ENCODE results near the gene IL24.

Gene IL24

DNA sequence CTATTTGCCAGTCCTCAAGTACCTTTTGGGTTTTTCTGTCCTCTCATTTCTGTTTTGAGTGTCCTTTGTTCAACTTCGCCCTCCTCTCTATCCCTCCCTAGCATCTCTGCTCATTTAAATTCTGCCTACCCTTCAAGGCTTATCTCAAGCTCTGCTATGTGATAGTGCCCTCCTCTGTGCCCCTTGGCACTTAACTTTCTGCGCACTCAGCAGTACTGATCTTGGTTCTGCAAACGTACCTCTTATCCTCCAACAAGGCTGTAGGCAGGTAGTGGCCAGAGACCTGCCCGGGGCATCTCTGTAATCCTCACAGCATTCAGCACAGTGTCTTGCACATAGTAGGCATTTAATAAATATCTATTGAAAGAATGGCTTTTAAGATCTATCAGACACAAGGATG is 37.1 kb upstream of the IL24 start:
- H3K4me3 ChIP-seq (ENCODE audit: low read length), result no peak overlapping the region
- H3K27ac ChIP-seq (ENCODE audit: low read depth, low read length), result no peak overlapping the region
- H3K27me3 ChIP-seq (ENCODE audit: insufficient read depth, low read length), result no peaks in the 10 kb centered on the region; the same call in 1 of the 2 replicates
- no peaks in the 10 kb centered on the region for H3K36me3 ChIP-seq (ENCODE audit: insufficient read depth, low read length)
- no peak overlapping the region for H3K9ac ChIP-seq (ENCODE audit: low read depth, low read length)
- no peaks in the 10 kb centered on the region for H3K9me3 ChIP-seq (ENCODE audit: insufficient read depth, low read depth, low read length)
- H3K4me1 ChIP-seq (ENCODE audit: insufficient read depth, low read length), result no peaks in the 10 kb centered on the region
- WGBS, result 91% methylated on average over 4 of the region's 4 CpGs

DNA sequence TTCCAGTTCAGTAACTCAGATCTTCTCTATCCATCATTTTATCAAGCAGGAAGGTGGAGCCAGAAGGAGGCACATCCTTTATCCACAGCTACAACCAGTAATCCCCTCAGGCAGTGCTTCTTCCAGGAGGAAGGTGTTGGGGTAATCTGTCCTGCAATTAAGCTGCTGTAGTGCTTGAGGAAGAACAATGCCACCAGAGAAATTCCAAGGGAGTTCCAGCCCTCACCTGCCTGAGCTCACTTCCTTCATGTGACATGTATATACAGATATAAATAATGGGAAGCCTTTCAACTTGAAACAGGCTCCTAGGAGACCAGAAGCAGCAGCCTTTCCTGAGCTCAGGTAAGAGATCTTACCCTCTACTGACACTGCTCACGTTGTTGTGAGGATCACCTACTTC is 34.0 kb upstream of the IL24 start:
- Histone ChIP-seq H3K4me1 (ENCODE audit: insufficient read depth, low read length) (no peaks in the 10 kb centered on the region), H3K9me3 (ENCODE audit: insufficient read depth, low read depth, low read length) (no peaks in the 10 kb centered on the region), H3K36me3 (ENCODE audit: insufficient read depth, low read length) (no peaks in the 10 kb centered on the region), H3K9ac (ENCODE audit: low read depth, low read length) (no peak overlapping the region), H3K27ac (ENCODE audit: low read depth, low read length) (no peak overlapping the region), H3K27me3 (ENCODE audit: insufficient read depth, low read length) (no peaks in the 10 kb centered on the region; the same call in 1 of the 2 replicates), H3K4me3 (ENCODE audit: low read length) (no peak overlapping the region)
- 83% methylated on average over 1 of the region's 1 CpG for WGBS

DNA sequence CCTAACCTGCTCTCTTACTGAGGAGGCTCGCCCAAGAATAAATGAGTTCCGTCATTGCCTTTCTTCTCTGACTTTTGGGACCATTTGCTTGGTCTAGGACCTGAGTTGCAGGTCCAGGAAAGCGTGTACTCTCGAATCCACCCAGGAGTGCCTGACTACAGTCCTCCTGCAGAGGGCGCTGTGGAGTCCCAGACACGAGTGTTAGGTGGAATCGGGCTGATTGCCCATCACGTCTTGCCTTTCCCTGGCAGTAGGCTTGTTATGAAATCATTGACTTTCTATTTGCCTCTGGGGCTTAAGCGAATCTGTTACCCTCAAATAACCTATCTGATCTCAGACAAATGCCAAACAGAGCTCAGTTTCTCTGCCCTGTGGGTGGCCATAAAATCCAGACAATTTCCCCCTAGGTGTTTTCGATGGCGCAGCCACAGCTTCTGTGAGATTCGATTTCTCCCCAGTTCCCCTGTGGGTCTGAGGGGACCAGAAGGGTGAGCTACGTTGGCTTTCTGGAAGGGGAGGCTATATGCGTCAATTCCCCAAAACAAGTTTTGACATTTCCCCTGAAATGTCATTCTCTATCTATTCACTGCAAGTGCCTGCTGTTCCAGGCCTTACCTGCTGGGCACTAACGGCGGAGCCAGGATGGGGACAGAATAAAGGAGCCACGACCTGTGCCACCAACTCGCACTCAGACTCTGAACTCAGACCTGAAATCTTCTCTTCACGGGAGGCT is 32.1 kb upstream of the IL24 start, which contains the start of gene IL20:
IL20 (plus strand) TSS at position 685 of the 733 bp plus-strand sequence. CDS start 230 bp downstream, outside the sequence.
- Histone ChIP-seq H3K4me3 (ENCODE audit: low read length) (no peak within 1 kb of the TSS), H3K36me3 (ENCODE audit: insufficient read depth, low read length) (no peaks in the 10 kb centered on the region), H3K4me1 (ENCODE audit: insufficient read depth, low read length) (no peaks in the 10 kb centered on the region), H3K27ac (ENCODE audit: low read depth, low read length) (no peak within 1 kb of the TSS), H3K27me3 (ENCODE audit: insufficient read depth, low read length) (no peaks in the 10 kb centered on the region), H3K9me3 (ENCODE audit: insufficient read depth, low read depth, low read length) (no peaks in the 10 kb centered on the region), H3K9ac (ENCODE audit: low read depth, low read length) (no peak within 1 kb of the TSS)
- 58% methylated on average over 19 of the region's 19 CpGs for WGBS

DNA sequence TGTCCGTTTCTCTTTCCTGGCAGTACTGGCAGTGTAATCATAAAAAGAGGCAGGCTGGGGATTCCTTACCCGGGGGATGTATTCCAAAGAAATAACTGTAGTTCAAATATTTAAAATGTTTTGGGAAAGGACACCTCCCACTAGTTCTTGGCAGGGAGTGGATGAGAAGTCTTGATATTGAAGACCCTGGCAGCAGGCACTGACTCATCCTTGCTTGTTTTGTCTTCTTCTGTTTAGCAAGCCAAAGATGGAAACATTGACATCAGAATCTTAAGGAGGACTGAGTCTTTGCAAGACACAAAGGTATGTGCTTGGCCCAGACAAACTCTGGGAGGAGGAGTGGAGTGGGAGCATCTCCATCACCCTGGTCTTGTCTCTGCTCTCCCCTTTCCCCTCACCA is 31.2 kb upstream of the IL24 start:
- Histone ChIP-seq H3K9me3 (ENCODE audit: insufficient read depth, low read depth, low read length) (no peaks in the 10 kb centered on the region), H3K27ac (ENCODE audit: low read depth, low read length) (no peak overlapping the region)
- no CpG with 5 or more reads among the region's 2 CpGs for WGBS

DNA sequence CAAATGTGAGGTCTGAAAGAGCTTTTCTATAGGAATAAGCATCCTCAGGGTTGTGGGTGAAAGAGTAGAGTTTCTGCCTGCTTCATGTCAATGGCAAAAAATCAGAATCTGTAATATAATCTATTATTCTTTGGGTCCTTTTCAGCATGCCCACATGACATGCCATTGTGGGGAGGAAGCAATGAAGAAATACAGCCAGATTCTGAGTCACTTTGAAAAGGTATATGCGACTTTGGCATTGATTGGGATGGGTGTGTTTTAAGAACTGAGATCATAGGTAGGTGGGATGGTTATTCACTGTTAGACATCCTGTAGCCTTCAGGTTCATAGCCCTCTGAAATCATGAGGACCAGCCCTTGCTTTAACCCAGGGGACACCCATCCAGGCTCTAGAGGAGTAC is 30.0 kb upstream of the IL24 start:
- Histone ChIP-seq H3K4me1 (ENCODE audit: insufficient read depth, low read length) (no peaks in the 10 kb centered on the region), H3K36me3 (ENCODE audit: insufficient read depth, low read length) (no peaks in the 10 kb centered on the region), H3K9ac (ENCODE audit: low read depth, low read length) (no peak overlapping the region), H3K4me3 (ENCODE audit: low read length) (no peak overlapping the region), H3K9me3 (ENCODE audit: insufficient read depth, low read depth, low read length) (no peaks in the 10 kb centered on the region), H3K27me3 (ENCODE audit: insufficient read depth, low read length) (no peaks in the 10 kb centered on the region), H3K27ac (ENCODE audit: low read depth, low read length) (no peak overlapping the region)
- WGBS, result 88% methylated on average over 1 of the region's 1 CpG

More for the DNA sequence above, 31.2 kb upstream of the IL24 start:
- Histone ChIP-seq H3K36me3 (ENCODE audit: insufficient read depth, low read length) (no peaks in the 10 kb centered on the region), H3K27me3 (ENCODE audit: insufficient read depth, low read length) (no peaks in the 10 kb centered on the region), H3K4me1 (ENCODE audit: insufficient read depth, low read length) (no peaks in the 10 kb centered on the region), H3K4me3 (ENCODE audit: low read length) (no peak overlapping the region), H3K9ac (ENCODE audit: low read depth, low read length) (no peak overlapping the region)

DNA sequence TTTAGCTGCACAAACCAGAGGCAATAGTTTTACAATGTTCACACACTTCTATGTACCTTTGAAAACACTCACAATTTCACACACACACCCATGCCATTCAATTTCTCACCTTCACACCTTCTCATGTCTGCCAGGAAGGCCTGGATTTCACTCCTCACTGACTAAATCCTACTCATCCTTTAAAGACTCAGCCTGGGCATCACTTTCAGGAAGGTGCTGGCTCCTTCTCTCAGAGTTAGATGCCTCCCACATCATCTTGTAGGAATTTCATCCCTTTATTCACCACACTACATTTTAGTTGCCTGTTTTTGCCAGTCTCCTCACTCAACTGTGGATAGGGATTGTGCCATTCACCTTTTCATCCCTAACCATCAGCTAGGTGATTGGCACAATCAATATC is 29.5 kb upstream of the IL24 start:
- no peak overlapping the region for H3K4me3 ChIP-seq (ENCODE audit: low read length)
- H3K9me3 ChIP-seq (ENCODE audit: insufficient read depth, low read depth, low read length), result no peaks in the 10 kb centered on the region
- no peak overlapping the region for H3K27ac ChIP-seq (ENCODE audit: low read depth, low read length)
- H3K36me3 ChIP-seq (ENCODE audit: insufficient read depth, low read length), result no peaks in the 10 kb centered on the region
- H3K9ac ChIP-seq (ENCODE audit: low read depth, low read length), result no peak overlapping the region
- H3K27me3 ChIP-seq (ENCODE audit: insufficient read depth, low read length), result no peaks in the 10 kb centered on the region
- H3K4me1 ChIP-seq (ENCODE audit: insufficient read depth, low read length), result no peaks in the 10 kb centered on the region

DNA sequence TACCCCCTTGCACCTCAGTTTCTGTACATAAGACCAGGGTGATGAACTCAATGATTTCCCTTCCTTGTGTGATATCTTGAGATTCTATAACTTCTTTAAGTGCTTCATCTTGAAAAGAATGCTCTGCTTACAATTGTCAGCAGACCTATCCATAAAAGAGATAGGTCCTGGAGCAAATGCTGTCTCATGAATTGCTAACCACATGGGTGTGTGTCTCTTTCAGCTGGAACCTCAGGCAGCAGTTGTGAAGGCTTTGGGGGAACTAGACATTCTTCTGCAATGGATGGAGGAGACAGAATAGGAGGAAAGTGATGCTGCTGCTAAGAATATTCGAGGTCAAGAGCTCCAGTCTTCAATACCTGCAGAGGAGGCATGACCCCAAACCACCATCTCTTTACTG is 29.0 kb upstream of the IL24 start:
- H3K4me3 ChIP-seq (ENCODE audit: low read length), result no peak overlapping the region
- no peaks in the 10 kb centered on the region for H3K36me3 ChIP-seq (ENCODE audit: insufficient read depth, low read length)
- 67% methylated on average over 1 of the region's 1 CpG for WGBS
- no peak overlapping the region for H3K27ac ChIP-seq (ENCODE audit: low read depth, low read length)
- no peaks in the 10 kb centered on the region for H3K9me3 ChIP-seq (ENCODE audit: insufficient read depth, low read depth, low read length)
- H3K4me1 ChIP-seq (ENCODE audit: insufficient read depth, low read length), result no peaks in the 10 kb centered on the region
- no peak overlapping the region for H3K9ac ChIP-seq (ENCODE audit: low read depth, low read length)
- no peaks in the 10 kb centered on the region for H3K27me3 ChIP-seq (ENCODE audit: insufficient read depth, low read length)

DNA sequence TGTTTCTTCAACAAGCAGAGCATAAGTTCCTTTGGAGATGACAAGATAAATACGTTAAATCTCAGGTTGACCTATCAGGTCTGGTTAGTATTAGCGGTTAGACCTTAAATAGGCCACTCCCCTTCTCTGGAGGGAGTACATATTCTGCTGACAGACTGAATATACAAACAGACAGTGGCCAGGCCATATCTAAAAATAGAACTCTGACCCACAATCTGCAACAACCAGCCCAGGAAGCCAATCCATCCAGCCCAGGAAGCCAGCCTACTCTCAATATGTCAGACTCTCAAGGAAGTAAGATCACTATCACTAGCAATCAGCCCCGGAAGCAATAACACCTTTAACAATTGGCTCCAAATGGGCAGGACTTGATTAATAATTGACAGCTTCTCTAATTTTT is 25.1 kb upstream of the IL24 start:
- no peak overlapping the region for H3K4me3 ChIP-seq (ENCODE audit: low read length)

DNA sequence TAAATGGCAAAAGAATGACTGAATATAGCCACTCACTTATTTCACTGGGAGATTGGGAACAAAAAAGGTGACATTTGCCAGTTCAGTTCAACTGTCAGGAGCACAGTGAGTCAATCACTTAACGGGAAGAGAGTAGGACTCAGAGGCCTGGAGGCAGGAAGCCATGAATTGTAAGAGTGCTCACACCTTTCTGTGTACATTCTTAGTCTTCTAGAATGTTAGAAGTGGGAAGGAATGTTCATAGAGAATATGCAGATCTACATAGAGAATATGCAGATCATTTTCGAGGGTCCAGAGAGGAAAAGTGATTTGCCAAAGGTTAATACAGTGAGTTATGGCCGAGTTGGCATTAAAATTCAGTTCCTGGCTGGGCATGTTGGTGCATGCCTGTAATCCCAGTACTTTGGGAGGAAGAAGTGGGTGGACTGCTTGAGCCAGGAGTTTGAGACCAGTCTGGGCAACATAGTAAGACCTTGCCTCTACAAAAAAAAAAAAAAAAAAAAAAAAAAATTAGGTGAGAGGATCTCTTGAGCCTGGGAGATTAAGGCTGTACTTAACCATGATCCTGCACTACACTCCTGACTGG is 23.5 kb upstream of the IL24 start:
- 91% methylated on average over 3 of the region's 3 CpGs for WGBS
- H3K9ac ChIP-seq (ENCODE audit: low read depth, low read length), result no peak overlapping the region

More for the DNA sequence above, 25.1 kb upstream of the IL24 start:
- Histone ChIP-seq H3K27me3 (ENCODE audit: insufficient read depth, low read length) (no peaks in the 10 kb centered on the region), H3K4me1 (ENCODE audit: insufficient read depth, low read length) (no peaks in the 10 kb centered on the region), H3K36me3 (ENCODE audit: insufficient read depth, low read length) (no peaks in the 10 kb centered on the region), H3K9ac (ENCODE audit: low read depth, low read length) (no peak overlapping the region), H3K9me3 (ENCODE audit: insufficient read depth, low read depth, low read length) (0 out of 2 replicates have a peak, but pooled peaks cover 4% of the 10 kb centered on the region), H3K27ac (ENCODE audit: low read depth, low read length) (no peak overlapping the region)
- WGBS, result 99% methylated on average over 3 of the region's 3 CpGs

DNA sequence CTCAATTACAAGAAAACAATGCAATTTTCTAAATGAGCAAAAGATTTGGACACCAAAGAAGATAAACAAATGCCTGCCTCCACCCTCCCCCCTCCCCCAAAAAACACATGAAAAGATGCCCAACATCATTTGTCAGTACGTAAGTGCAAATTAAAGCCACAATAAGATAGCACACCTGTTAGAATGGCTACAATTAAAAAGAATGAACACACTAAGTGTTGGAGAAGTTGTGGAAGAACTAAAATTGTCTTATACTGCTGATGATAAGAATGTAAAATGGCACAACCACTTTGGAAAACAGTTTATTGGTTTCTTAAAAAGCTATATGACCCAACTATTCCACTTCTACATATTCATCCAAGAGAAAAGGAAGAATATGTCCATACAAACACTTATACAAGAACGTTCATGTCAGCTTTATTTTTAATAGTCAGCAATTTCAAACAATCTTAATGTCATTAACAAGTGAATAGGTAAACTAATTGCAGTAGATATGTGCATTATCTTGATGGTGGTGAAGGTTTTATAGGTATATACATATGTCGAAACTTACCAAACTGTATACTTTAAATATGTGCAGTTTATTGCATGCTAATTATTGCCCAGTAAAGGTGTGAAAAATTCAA is 21.4 kb upstream of the IL24 start:
- no peaks in the 10 kb centered on the region for H3K27me3 ChIP-seq (ENCODE audit: insufficient read depth, low read length)
- no peak overlapping the region for H3K27ac ChIP-seq (ENCODE audit: low read depth, low read length)
- no peaks in the 10 kb centered on the region for H3K4me1 ChIP-seq (ENCODE audit: insufficient read depth, low read length)
- H3K36me3 ChIP-seq (ENCODE audit: insufficient read depth, low read length), result no peaks in the 10 kb centered on the region
- peaks cover 20% of the 10 kb centered on the region for H3K9me3 ChIP-seq (ENCODE audit: insufficient read depth, low read depth, low read length)
- no peak overlapping the region for H3K9ac ChIP-seq (ENCODE audit: low read depth, low read length)
- 90% methylated on average over 2 of the region's 3 CpGs for WGBS
- H3K4me3 ChIP-seq (ENCODE audit: low read length), result no peak overlapping the region

More for the DNA sequence above, 23.5 kb upstream of the IL24 start:
- Histone ChIP-seq H3K4me1 (ENCODE audit: insufficient read depth, low read length) (no peaks in the 10 kb centered on the region), H3K27me3 (ENCODE audit: insufficient read depth, low read length) (no peaks in the 10 kb centered on the region), H3K36me3 (ENCODE audit: insufficient read depth, low read length) (no peaks in the 10 kb centered on the region), H3K27ac (ENCODE audit: low read depth, low read length) (no peak overlapping the region), H3K4me3 (ENCODE audit: low read length) (no peak overlapping the region), H3K9me3 (ENCODE audit: insufficient read depth, low read depth, low read length) (peaks cover 16% of the 10 kb centered on the region)

DNA sequence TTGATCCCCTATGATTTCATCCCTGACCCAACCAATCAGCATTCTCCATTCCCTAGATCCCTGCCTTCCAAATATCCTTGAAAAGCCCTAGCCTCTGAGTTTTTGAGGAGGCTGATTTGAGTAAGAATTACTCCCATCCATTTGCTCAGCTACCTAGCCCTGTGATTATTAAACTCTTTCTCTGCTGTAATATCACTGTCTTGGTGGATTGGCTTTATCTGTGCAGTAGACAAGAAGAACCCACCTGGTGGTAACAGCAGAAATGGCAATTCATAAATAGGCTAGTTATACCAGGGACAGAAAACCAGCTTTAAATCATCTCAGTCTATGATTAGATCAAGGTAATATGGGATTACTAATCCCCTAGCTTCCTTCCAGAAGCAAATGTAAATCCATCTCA is 18.8 kb upstream of the IL24 start:
- Histone ChIP-seq H3K36me3 (ENCODE audit: insufficient read depth, low read length) (no peaks in the 10 kb centered on the region), H3K9me3 (ENCODE audit: insufficient read depth, low read depth, low read length) (peaks cover 20% of the 10 kb centered on the region), H3K4me3 (ENCODE audit: low read length) (no peak overlapping the region), H3K27me3 (ENCODE audit: insufficient read depth, low read length) (no peaks in the 10 kb centered on the region), H3K4me1 (ENCODE audit: insufficient read depth, low read length) (no peaks in the 10 kb centered on the region), H3K27ac (ENCODE audit: low read depth, low read length) (no peak overlapping the region), H3K9ac (ENCODE audit: low read depth, low read length) (no peak overlapping the region)

Measured in HUES64 (cell line).